CD14-positive monocyte (primary cell): Measurements from ENCODE around the gene SASH1. TPM values are rescaled to one million over a fixed set of nuclear protein-coding genes. Genes with fewer than 3 reads are reported as not detected.

Experiments used
- DNase-seq, 3 donors: peaks; one replicate each; pipeline ENCODE4 v3.0.0-alpha.2; 2011 to 2022
- H2AFZ ChIP-seq: 2 replicates; pipeline ENCODE4 v1.6.0; 2012; ENCODE audit warnings: mild to moderate bottlenecking, low read depth, low read length, inconsistent platforms; ENCODE audit not compliant: insufficient read depth, poor library complexity, severe bottlenecking
- H3K27ac ChIP-seq, 2 donors: 1 replicate in 1 of 2; 2 replicates in 1 of 2; pipeline ENCODE4 v1.5.1; 2012 to 2013; ENCODE audit warnings: low read length in 2 of 2, control low read depth in 1 of 2, inconsistent platforms in 1 of 2, low read depth in 1 of 2, mild to moderate bottlenecking in 1 of 2
- H3K27me3 ChIP-seq, 2 donors: one replicate each; pipeline versions ENCODE4 v1.6.0 to v1.6.1; 2011 to 2013; ENCODE audit warnings: low read length in 2 of 2; ENCODE audit not compliant: control insufficient read depth in 2 of 2, insufficient read depth in 2 of 2
- H3K36me3 ChIP-seq, 2 donors: replicated peaks in 1 of 2; 1 replicate in 1 of 2; 2 replicates in 1 of 2; pipeline versions ENCODE4 v1.5.1 to v1.6.1; 2012 to 2013; ENCODE audit warnings: low read length in 2 of 2, control low read depth in 1 of 2, inconsistent platforms in 1 of 2, mild to moderate bottlenecking in 1 of 2; ENCODE audit not compliant: insufficient read depth in 2 of 2, control insufficient read depth in 1 of 2
- H3K4me1 ChIP-seq, 2 donors: 1 replicate in 1 of 2; 2 replicates in 1 of 2; pipeline versions ENCODE4 v1.5.1 to v1.6.1; 2012 to 2013; ENCODE audit warnings: low read length in 2 of 2, control low read depth in 1 of 2, inconsistent platforms in 1 of 2, mild to moderate bottlenecking in 1 of 2, moderate library complexity in 1 of 2; ENCODE audit not compliant: insufficient read depth in 2 of 2, control insufficient read depth in 1 of 2
- H3K4me2 ChIP-seq: replicated peaks from 2 replicates; pipeline ENCODE3; 2012; ENCODE audit warnings: low read length, moderate library complexity, mild to moderate bottlenecking; ENCODE audit not compliant: poor library complexity, severe bottlenecking; ENCODE audit errors: extremely low read depth
- H3K4me3 ChIP-seq, 3 experiments: fragments of 200-600 bp in 1 of 3; sonication (generic) in 1 of 3; replicated peaks in 1 of 3; 1 replicate in 2 of 3; 2 replicates in 1 of 3; pipeline ENCODE4 v1.5.1; 2011 to 2013; ENCODE audit warnings: low read length in 3 of 3, mild to moderate bottlenecking in 3 of 3, control low read depth in 2 of 3, low read depth in 2 of 3, inconsistent platforms in 1 of 3, moderate library complexity in 1 of 3
- H3K79me2 ChIP-seq: 2 replicates; pipeline ENCODE4 v1.6.0; 2012; ENCODE audit warnings: mild to moderate bottlenecking, control low read depth, inconsistent platforms, low read length, moderate library complexity; ENCODE audit not compliant: insufficient read depth
- H3K9ac ChIP-seq: 2 replicates; pipeline ENCODE4 v1.6.0; 2017; ENCODE audit warnings: low read length, mild to moderate bottlenecking; ENCODE audit not compliant: insufficient read depth, poor library complexity, severe bottlenecking
- H3K9me3 ChIP-seq, 2 donors: replicated peaks in 1 of 2; 1 replicate in 1 of 2; 2 replicates in 1 of 2; pipeline versions ENCODE4 v1.5.1 to v1.6.1; 2012 to 2013; ENCODE audit warnings: low read length in 2 of 2, control low read depth in 1 of 2; ENCODE audit not compliant: control insufficient read depth in 1 of 2, insufficient read depth in 1 of 2
- H4K20me1 ChIP-seq: 2 replicates; pipeline ENCODE4 v1.6.0; 2012; ENCODE audit warnings: mild to moderate bottlenecking, low read length, control low read depth, moderate library complexity; ENCODE audit not compliant: insufficient read depth
- H3K27ac Mint-ChIP-seq, 7 donors: one replicate each; pipeline ENCODE4 v1.8.0; 2020; ENCODE audit warnings: mild to moderate bottlenecking in 7 of 7, mixed read lengths in 7 of 7, moderate library complexity in 6 of 7, inconsistent platforms in 2 of 7
- H3K27me3 Mint-ChIP-seq, 3 donors: one replicate each; pipeline ENCODE4 v1.8.0; 2021 to 2022; ENCODE audit warnings: low read depth in 3 of 3, mild to moderate bottlenecking in 3 of 3, mixed read lengths in 3 of 3, moderate library complexity in 3 of 3, inconsistent platforms in 1 of 3
- H3K36me3 Mint-ChIP-seq, 2 donors: one replicate each; pipeline ENCODE4 v1.8.0; 2020; ENCODE audit warnings: mixed read lengths in 2 of 2, inconsistent platforms in 1 of 2, mild to moderate bottlenecking in 1 of 2
- H3K4me1 Mint-ChIP-seq: one replicate; pipeline ENCODE4 v1.8.0; 2020; ENCODE audit warnings: mild to moderate bottlenecking, mixed read lengths
- H3K4me3 Mint-ChIP-seq, 2 donors: one replicate each; pipeline ENCODE4 v1.8.0; 2020; ENCODE audit warnings: mild to moderate bottlenecking in 2 of 2, mixed read lengths in 2 of 2, moderate library complexity in 1 of 2
- H3K9me3 Mint-ChIP-seq, 7 donors: one replicate each; pipeline ENCODE4 v1.8.0; 2020 to 2022; ENCODE audit warnings: mixed read lengths in 7 of 7, mild to moderate bottlenecking in 6 of 7, moderate library complexity in 6 of 7, inconsistent platforms in 2 of 7
- WGBS: methylation state at CpG from one replicate; pipeline ENCODE4 v1.1.5; 2013; ENCODE audit warnings: missing lambda C conversion rate; ENCODE audit not compliant: insufficient coverage; 5-methylcytosine and 5-hydroxymethylcytosine counted together
- intact Hi-C, 2 donors: fragments of 100-400 bp; cut with micrococcal nuclease; formaldehyde crosslinking; loops; one replicate each; pipeline versions ENCODE4 v1.15.0 to v1.15.1; 2023
- polyA plus RNA-seq, 3 donors: library from polyadenylated mRNA; depleted of rRNA in 1 of 3; unstranded in 2 of 3; stranded (reverse) in 1 of 3; fragments of 300-500 nt in 2 of 3; fragments of >200 nt in 1 of 3; fragmentation: Illumina TruSeq in 2 of 3; gene quantifications; 1 replicate in 2 of 3; 2 replicates in 1 of 3; pipeline ENCODE4 v1.2.3, GENCODE V29; 2012 to 2021
- TF ChIP-seq, protein P1 (sequence below): fragments of 200-600 bp; IDR thresholded peaks from one replicate; pipeline ENCODE4 v1.8.0; 2022; ENCODE audit warnings: antibody characterized with exemption, mild to moderate bottlenecking

SASH1 gene
- polyA plus RNA-seq, 3 donors: 0.90 to 5.1 (median 4.7) TPM

DNA sequence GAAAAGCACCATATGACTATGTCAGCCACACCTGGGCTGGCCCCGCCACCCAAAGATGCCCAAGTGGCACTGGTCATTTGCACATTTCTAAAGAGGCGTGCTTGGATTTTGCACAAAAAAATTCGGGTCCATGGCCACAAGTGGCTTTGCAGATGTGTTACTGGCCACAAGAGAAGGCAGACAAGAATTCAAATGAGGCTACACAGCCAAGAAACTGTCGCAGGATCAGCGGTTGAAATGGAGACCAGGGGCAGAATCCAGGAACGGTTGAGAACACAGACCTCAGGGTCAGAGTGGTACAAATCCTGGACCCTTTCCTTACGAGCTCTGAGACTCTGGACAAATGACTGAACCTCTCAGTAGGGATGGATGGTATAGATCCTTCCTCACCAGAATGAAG, 48.6 kb upstream of the SASH1 start:
- 90% methylated on average over 6 of the region's 7 CpGs for WGBS
- H3K27ac Mint-ChIP-seq: peak overlapping the region in 1 of 7 donors; percentile 1

DNA sequence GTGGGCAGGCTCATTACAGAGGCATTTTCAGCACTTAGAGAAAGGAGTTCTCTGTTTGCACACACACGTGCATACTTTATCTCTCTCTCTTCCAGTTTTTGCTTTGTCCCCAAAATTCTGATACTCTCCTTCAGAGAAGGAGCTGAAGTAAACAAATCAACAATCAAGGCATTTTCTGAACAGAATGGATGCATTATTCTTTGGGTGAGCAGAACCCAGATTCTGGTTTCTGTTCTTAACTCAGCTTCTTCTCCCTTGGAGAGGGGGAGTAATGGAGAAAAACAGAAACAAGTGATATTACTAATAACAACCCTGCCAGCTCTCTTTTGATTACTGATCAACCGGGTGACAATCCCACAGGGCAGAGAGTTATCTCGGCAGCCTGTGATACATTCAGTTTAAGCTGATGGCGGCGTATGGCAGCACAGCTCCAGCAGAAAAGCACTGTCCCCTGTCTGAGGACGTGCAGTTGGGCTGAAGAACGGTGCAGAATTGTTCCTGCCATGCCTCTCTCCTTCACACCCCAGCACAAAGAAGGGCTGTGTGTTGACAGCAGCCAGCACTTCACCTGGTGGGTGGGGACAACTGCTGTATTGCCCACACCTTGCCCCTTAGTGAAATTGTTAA, 47.3 kb upstream of the SASH1 start:
- Histone ChIP-seq H3K4me3 (no peak overlapping the region), H3K9me3 (no peaks in the 10 kb centered on the region), H3K79me2 (no peaks in the 10 kb centered on the region), H3K9ac (no peak overlapping the region), H4K20me1 (no peaks in the 10 kb centered on the region), H3K36me3 (no peaks in the 10 kb centered on the region), H3K27ac (no peak overlapping the region), H3K4me1 (no peaks in the 10 kb centered on the region), H3K27me3 (peaks cover 0 to 3% of the 10 kb centered on the region in 2 donors), H3K4me2 (no peak overlapping the region), H2AFZ (no peak overlapping the region)
- H3K27ac Mint-ChIP-seq: no peak overlapping the region
- H3K9me3 Mint-ChIP-seq: no peaks in the 10 kb centered on the region
- no peaks in the 10 kb centered on the region for H3K4me1 Mint-ChIP-seq
- intact Hi-C loops: no loop called here
- H3K27me3 Mint-ChIP-seq: peaks cover 2 to 15% (median 13%) of the 10 kb centered on the region in 3 donors
- TF ChIP-seq, protein P1, sequence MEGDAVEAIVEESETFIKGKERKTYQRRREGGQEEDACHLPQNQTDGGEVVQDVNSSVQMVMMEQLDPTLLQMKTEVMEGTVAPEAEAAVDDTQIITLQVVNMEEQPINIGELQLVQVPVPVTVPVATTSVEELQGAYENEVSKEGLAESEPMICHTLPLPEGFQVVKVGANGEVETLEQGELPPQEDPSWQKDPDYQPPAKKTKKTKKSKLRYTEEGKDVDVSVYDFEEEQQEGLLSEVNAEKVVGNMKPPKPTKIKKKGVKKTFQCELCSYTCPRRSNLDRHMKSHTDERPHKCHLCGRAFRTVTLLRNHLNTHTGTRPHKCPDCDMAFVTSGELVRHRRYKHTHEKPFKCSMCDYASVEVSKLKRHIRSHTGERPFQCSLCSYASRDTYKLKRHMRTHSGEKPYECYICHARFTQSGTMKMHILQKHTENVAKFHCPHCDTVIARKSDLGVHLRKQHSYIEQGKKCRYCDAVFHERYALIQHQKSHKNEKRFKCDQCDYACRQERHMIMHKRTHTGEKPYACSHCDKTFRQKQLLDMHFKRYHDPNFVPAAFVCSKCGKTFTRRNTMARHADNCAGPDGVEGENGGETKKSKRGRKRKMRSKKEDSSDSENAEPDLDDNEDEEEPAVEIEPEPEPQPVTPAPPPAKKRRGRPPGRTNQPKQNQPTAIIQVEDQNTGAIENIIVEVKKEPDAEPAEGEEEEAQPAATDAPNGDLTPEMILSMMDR: no peak
- DNase-seq: no peak
- H3K4me3 Mint-ChIP-seq: no peak overlapping the region
- 91% methylated on average over 4 of the region's 7 CpGs for WGBS
- H3K36me3 Mint-ChIP-seq: no peaks in the 10 kb centered on the region

More for the DNA sequence above, 48.6 kb upstream of the SASH1 start:
- TF ChIP-seq, protein P1: no peak
- H3K79me2 ChIP-seq: no peaks in the 10 kb centered on the region
- H3K4me3 ChIP-seq: no peak overlapping the region
- H3K9me3 ChIP-seq: no peaks in the 10 kb centered on the region
- Mint-ChIP-seq H3K27me3 (peaks cover 2 to 19% (median 13%) of the 10 kb centered on the region in 3 donors), H3K36me3 (no peaks in the 10 kb centered on the region), H3K9me3 (no peaks in the 10 kb centered on the region), H3K4me3 (no peak overlapping the region), H3K4me1 (no peaks in the 10 kb centered on the region)
- H3K27me3 ChIP-seq: peaks cover 0 to 3% of the 10 kb centered on the region in 2 donors
- intact Hi-C loops: no loop called here
- H3K27ac ChIP-seq: no peak overlapping the region
- H4K20me1 ChIP-seq: no peaks in the 10 kb centered on the region
- H3K9ac ChIP-seq: no peak overlapping the region
- H3K4me2 ChIP-seq: no peak overlapping the region
- DNase-seq: no peak
- H2AFZ ChIP-seq: no peak overlapping the region
- H3K36me3 ChIP-seq: no peaks in the 10 kb centered on the region
- no peaks in the 10 kb centered on the region for H3K4me1 ChIP-seq
